ENCODE results near the gene NOP53.

NOP53 gene

DNA sequence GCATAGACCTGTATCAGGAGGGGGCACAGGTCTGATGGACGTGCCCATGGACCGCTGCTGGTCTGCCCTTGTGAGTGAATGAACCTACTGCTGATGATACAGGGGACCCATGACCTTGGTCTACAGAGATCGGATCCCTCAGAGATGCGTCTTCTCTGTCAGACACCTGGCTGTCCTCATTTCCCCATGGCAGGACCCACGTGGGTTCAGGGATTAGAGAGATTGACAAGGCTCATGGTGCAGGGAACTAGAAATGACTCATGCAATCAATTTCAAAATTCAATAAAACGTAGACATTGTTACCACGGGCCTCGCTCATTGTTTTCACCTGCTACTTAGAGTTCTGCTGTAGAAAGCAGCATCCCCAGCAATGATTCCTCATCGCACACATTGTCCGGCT, 60.0 kb downstream of the NOP53 start:
- DNase-seq (ENCODE audit: low read depth), result no peak

DNA sequence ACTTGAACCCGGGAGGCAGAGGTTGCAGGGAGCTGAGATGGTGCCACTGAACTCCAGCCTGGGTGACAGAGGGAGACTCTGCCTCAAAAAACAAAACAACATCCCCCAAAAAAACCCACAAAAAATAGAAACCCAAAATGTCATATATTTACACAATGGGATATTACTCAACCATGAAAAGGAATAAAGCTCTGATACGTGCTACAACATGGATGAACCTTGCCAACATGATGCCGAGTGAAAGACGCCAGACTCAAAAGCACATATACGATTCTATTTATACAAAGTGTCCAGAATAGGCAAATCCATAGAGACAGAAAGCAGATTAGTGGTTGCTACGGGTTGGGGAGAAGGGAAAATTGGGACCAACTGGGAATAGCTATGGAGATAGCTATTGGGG, 61.1 kb downstream of the NOP53 start:
- DNase-seq (ENCODE audit: low read depth), result no peak

Data from EH (cell line).